BE2C (cell line): ENCODE data around the gene DDB1.

Source experiments
- DNase-seq: peaks from one replicate; pipeline ENCODE4 v3.0.0-alpha.2; 2020
- H3K27me3 ChIP-seq: fragments of 250-450 bp; sonication (Bioruptor Pico); 2 replicates; pipeline ENCODE4 v1.5.1; 2020; ENCODE audit warnings: mild to moderate bottlenecking
- H3K36me3 ChIP-seq: fragments of 250-450 bp; sonication (Bioruptor Pico); 2 replicates; pipeline ENCODE4 v1.5.1; 2020; ENCODE audit warnings: mild to moderate bottlenecking
- H3K4me1 ChIP-seq: fragments of 250-450 bp; sonication (Bioruptor Pico); 2 replicates; pipeline ENCODE4 v1.5.1; 2020
- H3K4me3 ChIP-seq: 2 replicates; pipeline ENCODE4 v1.5.1; 2011; ENCODE audit warnings: low read depth, low read length
- H3K9me3 ChIP-seq: fragments of 250-450 bp; sonication (Bioruptor Pico); 2 replicates; pipeline ENCODE4 v1.5.1; 2020
- CTCF ChIP-seq: IDR thresholded peaks from 2 replicates; pipeline ENCODE4 v1.5.1; 2012; ENCODE audit warnings: mild to moderate bottlenecking, low read depth, low read length

DDB1 gene

GRCh38 chr11:61372659-61373420 lies 39.9 kb upstream of the DDB1 start:
- Histone ChIP-seq H3K4me3 (no peak overlapping the region), H3K4me1 (no peaks in the 10 kb centered on the region), H3K36me3 (peaks cover 14% of the 10 kb centered on the region), H3K27me3 (no peaks in the 10 kb centered on the region), H3K9me3 (no peaks in the 10 kb centered on the region)
- no peak for TF ChIP-seq CTCF
- no peak for DNase-seq

- Histone ChIP-seq H3K27me3 (no peaks in the 10 kb centered on the region), H3K4me3 (no peak overlapping the region), H3K4me1 (peaks cover 7% of the 10 kb centered on the region), H3K9me3 (no peaks in the 10 kb centered on the region), H3K36me3 (peaks cover 32% of the 10 kb centered on the region)
- no peak for TF ChIP-seq CTCF
- no peak for DNase-seq
Measured at GRCh38 chr11:61370349-61371005, 37.6 kb upstream of the DDB1 start.

GRCh38 chr11:61369372-61370348 lies 36.8 kb upstream of the DDB1 start:
- H3K27me3 ChIP-seq, result no peaks in the 10 kb centered on the region
- H3K4me3 ChIP-seq, result no peak overlapping the region
- H3K36me3 ChIP-seq, result peaks cover 37% of the 10 kb centered on the region
- no peaks in the 10 kb centered on the region for H3K9me3 ChIP-seq
- no peak for DNase-seq
- TF ChIP-seq CTCF, result no peak
- H3K4me1 ChIP-seq, result peaks cover 7% of the 10 kb centered on the region

- Histone ChIP-seq H3K4me3 (no peak overlapping the region), H3K9me3 (no peaks in the 10 kb centered on the region)
Measured at GRCh38 chr11:61368646-61369045, 35.7 kb upstream of the DDB1 start.

GRCh38 chr11:61367406-61367805 lies 34.5 kb upstream of the DDB1 start:
- Histone ChIP-seq H3K36me3 (peaks cover 43% of the 10 kb centered on the region), H3K9me3 (no peaks in the 10 kb centered on the region), H3K4me1 (peaks cover 7% of the 10 kb centered on the region), H3K4me3 (no peak overlapping the region), H3K27me3 (no peaks in the 10 kb centered on the region)
- peak; percentile 24 for DNase-seq
- TF ChIP-seq CTCF, result no peak

More at GRCh38 chr11:61368646-61369045, 35.7 kb upstream of the DDB1 start:
- no peak for DNase-seq
- TF ChIP-seq CTCF, result no peak
- peaks cover 7% of the 10 kb centered on the region for H3K4me1 ChIP-seq
- H3K36me3 ChIP-seq, result peaks cover 43% of the 10 kb centered on the region
- no peaks in the 10 kb centered on the region for H3K27me3 ChIP-seq
